RKO (cell line): ENCODE measurements around the gene SPOCK1.
"Not testable (repeated sequence)": the region's sequence is repeated elsewhere in the genome, so short reads cannot be mapped to it uniquely, and the experiment has no call there.

ENCODE experiments used
- DNase-seq: peaks from one replicate; pipeline ENCODE4 v3.0.0-alpha.2; 2016; ENCODE audit warnings: low spot score

The SPOCK1 gene

GRCh38 chr5:137260820-137261695 is 238.1 kb downstream of the SPOCK1 start:
- no peak for DNase-seq

- DNase-seq, result not testable (repeated sequence)
Measured at GRCh38 chr5:137259115-137259514, 240.0 kb downstream of the SPOCK1 start.

GRCh38 chr5:137254119-137255090 is 244.7 kb downstream of the SPOCK1 start:
- DNase-seq, result no peak

GRCh38 chr5:137252512-137252911 is 246.6 kb downstream of the SPOCK1 start:
- no peak for DNase-seq

- no peak for DNase-seq
Measured at GRCh38 chr5:137250421-137250820, 248.7 kb downstream of the SPOCK1 start.

GRCh38 chr5:137248527-137248926 is 250.6 kb downstream of the SPOCK1 start:
- DNase-seq, result no peak

GRCh38 chr5:137245438-137245837 is 253.7 kb downstream of the SPOCK1 start:
- DNase-seq, result no peak

GRCh38 chr5:137240285-137240684 is 258.8 kb downstream of the SPOCK1 start:
- no peak for DNase-seq

- DNase-seq, result no peak
Measured at GRCh38 chr5:137236849-137237507, 262.1 kb downstream of the SPOCK1 start.

- no peak for DNase-seq
Measured at GRCh38 chr5:137236252-137236651, 262.9 kb downstream of the SPOCK1 start.

GRCh38 chr5:137234973-137235943 is 263.9 kb downstream of the SPOCK1 start:
- DNase-seq, result no peak

- no peak for DNase-seq
Measured at GRCh38 chr5:137233726-137234125, 265.4 kb downstream of the SPOCK1 start.

- not testable (repeated sequence) for DNase-seq
Measured at GRCh38 chr5:137233304-137233703, 265.8 kb downstream of the SPOCK1 start.

- no peak for DNase-seq
Measured at GRCh38 chr5:137231540-137231939, 267.6 kb downstream of the SPOCK1 start.

GRCh38 chr5:137228816-137229215 is 270.3 kb downstream of the SPOCK1 start:
- DNase-seq, result no peak

GRCh38 chr5:137226081-137226480 is 273.0 kb downstream of the SPOCK1 start:
- no peak for DNase-seq

GRCh38 chr5:137223324-137224295 is 275.5 kb downstream of the SPOCK1 start:
- no peak for DNase-seq

GRCh38 chr5:137221943-137222342 is 277.2 kb downstream of the SPOCK1 start:
- no peak for DNase-seq

- DNase-seq, result peak; percentile 90
Measured at GRCh38 chr5:137220523-137220927, 278.6 kb downstream of the SPOCK1 start.

- no peak for DNase-seq
Measured at GRCh38 chr5:137218896-137219295, 280.2 kb downstream of the SPOCK1 start.
